ENCODE data around the gene CSH2.

DNA sequence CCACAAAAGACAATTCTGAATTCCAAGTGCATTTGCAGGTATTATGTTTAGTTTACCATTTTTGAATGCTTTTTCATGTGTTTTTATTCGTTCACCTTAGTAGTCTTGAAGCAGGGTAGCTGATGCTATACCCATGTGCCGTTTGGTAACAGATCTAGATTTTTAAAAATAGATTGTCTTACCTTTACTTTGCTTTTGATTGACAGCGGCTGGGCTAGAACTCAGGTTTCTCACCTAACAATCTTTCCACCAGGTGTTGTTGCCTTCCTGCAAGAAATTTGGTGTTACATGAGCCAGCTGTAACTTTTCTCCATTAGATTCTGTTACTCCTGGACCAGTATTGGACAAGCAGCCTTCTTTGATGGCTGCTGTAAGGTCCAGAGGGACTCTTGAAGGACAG is 44.5 kb downstream of the CSH2 start:
- TF ChIP-seq, protein P1, sequence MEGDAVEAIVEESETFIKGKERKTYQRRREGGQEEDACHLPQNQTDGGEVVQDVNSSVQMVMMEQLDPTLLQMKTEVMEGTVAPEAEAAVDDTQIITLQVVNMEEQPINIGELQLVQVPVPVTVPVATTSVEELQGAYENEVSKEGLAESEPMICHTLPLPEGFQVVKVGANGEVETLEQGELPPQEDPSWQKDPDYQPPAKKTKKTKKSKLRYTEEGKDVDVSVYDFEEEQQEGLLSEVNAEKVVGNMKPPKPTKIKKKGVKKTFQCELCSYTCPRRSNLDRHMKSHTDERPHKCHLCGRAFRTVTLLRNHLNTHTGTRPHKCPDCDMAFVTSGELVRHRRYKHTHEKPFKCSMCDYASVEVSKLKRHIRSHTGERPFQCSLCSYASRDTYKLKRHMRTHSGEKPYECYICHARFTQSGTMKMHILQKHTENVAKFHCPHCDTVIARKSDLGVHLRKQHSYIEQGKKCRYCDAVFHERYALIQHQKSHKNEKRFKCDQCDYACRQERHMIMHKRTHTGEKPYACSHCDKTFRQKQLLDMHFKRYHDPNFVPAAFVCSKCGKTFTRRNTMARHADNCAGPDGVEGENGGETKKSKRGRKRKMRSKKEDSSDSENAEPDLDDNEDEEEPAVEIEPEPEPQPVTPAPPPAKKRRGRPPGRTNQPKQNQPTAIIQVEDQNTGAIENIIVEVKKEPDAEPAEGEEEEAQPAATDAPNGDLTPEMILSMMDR (IDR thresholded peaks at IDR 0.05) = no peak
- TF ChIP-seq, protein P2, sequence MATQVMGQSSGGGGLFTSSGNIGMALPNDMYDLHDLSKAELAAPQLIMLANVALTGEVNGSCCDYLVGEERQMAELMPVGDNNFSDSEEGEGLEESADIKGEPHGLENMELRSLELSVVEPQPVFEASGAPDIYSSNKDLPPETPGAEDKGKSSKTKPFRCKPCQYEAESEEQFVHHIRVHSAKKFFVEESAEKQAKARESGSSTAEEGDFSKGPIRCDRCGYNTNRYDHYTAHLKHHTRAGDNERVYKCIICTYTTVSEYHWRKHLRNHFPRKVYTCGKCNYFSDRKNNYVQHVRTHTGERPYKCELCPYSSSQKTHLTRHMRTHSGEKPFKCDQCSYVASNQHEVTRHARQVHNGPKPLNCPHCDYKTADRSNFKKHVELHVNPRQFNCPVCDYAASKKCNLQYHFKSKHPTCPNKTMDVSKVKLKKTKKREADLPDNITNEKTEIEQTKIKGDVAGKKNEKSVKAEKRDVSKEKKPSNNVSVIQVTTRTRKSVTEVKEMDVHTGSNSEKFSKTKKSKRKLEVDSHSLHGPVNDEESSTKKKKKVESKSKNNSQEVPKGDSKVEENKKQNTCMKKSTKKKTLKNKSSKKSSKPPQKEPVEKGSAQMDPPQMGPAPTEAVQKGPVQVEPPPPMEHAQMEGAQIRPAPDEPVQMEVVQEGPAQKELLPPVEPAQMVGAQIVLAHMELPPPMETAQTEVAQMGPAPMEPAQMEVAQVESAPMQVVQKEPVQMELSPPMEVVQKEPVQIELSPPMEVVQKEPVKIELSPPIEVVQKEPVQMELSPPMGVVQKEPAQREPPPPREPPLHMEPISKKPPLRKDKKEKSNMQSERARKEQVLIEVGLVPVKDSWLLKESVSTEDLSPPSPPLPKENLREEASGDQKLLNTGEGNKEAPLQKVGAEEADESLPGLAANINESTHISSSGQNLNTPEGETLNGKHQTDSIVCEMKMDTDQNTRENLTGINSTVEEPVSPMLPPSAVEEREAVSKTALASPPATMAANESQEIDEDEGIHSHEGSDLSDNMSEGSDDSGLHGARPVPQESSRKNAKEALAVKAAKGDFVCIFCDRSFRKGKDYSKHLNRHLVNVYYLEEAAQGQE (IDR thresholded peaks at IDR 0.05) = no peak
- TF ChIP-seq TP53 (CRISPR knock-in tag; IDR thresholded peaks at IDR 0.05) (no peak), EP300 (IDR thresholded peaks at IDR 0.05) (no peak), RFX5 (IDR thresholded peaks at IDR 0.05) (no peak), MAFK (IDR thresholded peaks at IDR 0.05; ENCODE audit: partially characterized antibody) (no peak), FOSB (CRISPR knock-in tag; IDR thresholded peaks at IDR 0.05) (no peak), POLR2A (IDR thresholded peaks at IDR 0.05; ENCODE audit: low read length) (no peak), NR3C1 (IDR thresholded peaks at IDR 0.05) (no peak), CHD2 (IDR thresholded peaks at IDR 0.05; ENCODE audit: low read length, partially characterized antibody) (no peak)
- TF ChIP-seq, protein P3, sequence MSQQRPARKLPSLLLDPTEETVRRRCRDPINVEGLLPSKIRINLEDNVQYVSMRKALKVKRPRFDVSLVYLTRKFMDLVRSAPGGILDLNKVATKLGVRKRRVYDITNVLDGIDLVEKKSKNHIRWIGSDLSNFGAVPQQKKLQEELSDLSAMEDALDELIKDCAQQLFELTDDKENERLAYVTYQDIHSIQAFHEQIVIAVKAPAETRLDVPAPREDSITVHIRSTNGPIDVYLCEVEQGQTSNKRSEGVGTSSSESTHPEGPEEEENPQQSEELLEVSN (IDR thresholded peaks at IDR 0.05; ENCODE audit: borderline replicate concordance, low read depth) = no peak
- TF ChIP-seq, protein P4, sequence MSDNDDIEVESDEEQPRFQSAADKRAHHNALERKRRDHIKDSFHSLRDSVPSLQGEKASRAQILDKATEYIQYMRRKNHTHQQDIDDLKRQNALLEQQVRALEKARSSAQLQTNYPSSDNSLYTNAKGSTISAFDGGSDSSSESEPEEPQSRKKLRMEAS (IDR thresholded peaks at IDR 0.05) = no peak
